Panc1 (cell line): ENCODE measurements around the gene ACP2.

Source experiments
- CTCF ChIP-seq: fragments of 450-650 bp; IDR thresholded peaks from 2 replicates; pipeline ENCODE4 v1.5.1; 2017; ENCODE audit warnings: mild to moderate bottlenecking
- REST ChIP-seq, 2 experiments: IDR thresholded peaks; 2 replicates each; pipeline ENCODE4 v1.6.1; 2011 to 2012; ENCODE audit warnings: low read depth in 2 of 2, control low read depth in 1 of 2, low read length in 1 of 2, mild to moderate bottlenecking in 1 of 2, moderate library complexity in 1 of 2; ENCODE audit not compliant: insufficient read depth in 1 of 2
- SIN3A ChIP-seq: IDR thresholded peaks from 2 replicates; pipeline ENCODE4 v1.6.1; 2012; ENCODE audit warnings: low read depth, mild to moderate bottlenecking, low read length, moderate library complexity, borderline replicate concordance; ENCODE audit not compliant: insufficient read depth

DNA sequence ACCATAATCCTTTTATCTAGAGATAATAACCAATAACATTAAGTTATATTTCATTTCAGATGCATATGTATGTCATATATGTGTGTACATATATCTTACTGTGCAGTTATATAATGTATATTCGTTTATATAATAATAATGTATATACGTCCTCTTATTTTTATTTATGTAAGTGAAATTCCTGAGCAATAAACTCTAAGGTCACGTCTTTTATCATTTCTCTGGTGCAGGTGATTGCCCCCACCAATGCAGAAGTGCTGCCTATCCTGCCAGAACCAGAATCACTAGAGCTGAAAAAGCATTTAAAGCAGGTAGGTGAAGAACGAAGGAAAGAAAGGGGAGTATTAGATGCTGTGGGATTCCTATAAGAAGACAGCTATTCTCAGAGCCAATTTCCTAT is 30.2 kb upstream of the ACP2 start:
- TF ChIP-seq CTCF (no peak), REST (IDR thresholded peaks at IDR 0.05; ENCODE audit: insufficient read depth in 1 of 2, low read depth in 2 of 2, low read length in 1 of 2) (no peak), SIN3A (no peak)
